H9 (cell line): ENCODE results near the gene GPR62. TPM values are rescaled to one million over a fixed set of nuclear protein-coding genes. Genes with fewer than 3 reads are reported as not detected.

Experiments used
- DNase-seq: peaks from one replicate; pipeline ENCODE4 v3.0.0-alpha.2; 2017
- H2AFZ ChIP-seq: one replicate; pipeline ENCODE4 v1.6.1; 2013; ENCODE audit warnings: mild to moderate bottlenecking, low read length, control low read depth, moderate library complexity
- H2AK5ac ChIP-seq: 2 replicates; pipeline ENCODE4 v1.6.1; 2013; ENCODE audit warnings: low read length, control low read depth, mixed read lengths; ENCODE audit not compliant: insufficient read length
- H2BK120ac ChIP-seq: one replicate; pipeline ENCODE4 v1.6.1; 2013; ENCODE audit warnings: low read depth, mild to moderate bottlenecking, low read length, control low read depth, inconsistent platforms; ENCODE audit not compliant: poor library complexity, severe bottlenecking
- H2BK12ac ChIP-seq: 2 replicates; pipeline ENCODE4 v1.6.1; 2013; ENCODE audit warnings: low read length, control low read depth, mixed read lengths, low read depth; ENCODE audit not compliant: insufficient read length
- H2BK15ac ChIP-seq: 2 replicates; pipeline ENCODE4 v1.6.1; 2013; ENCODE audit warnings: low read depth, low read length, control low read depth
- H2BK20ac ChIP-seq: one replicate; pipeline ENCODE4 v1.6.1; 2013; ENCODE audit warnings: low read depth, mild to moderate bottlenecking, low read length, control low read depth, inconsistent platforms; ENCODE audit not compliant: poor library complexity, severe bottlenecking
- H2BK5ac ChIP-seq: 2 replicates; pipeline ENCODE4 v1.6.1; 2013; ENCODE audit warnings: low read length, control low read depth, mixed read lengths; ENCODE audit not compliant: insufficient read length
- H3K14ac ChIP-seq: 2 replicates; pipeline ENCODE4 v1.6.1; 2013; ENCODE audit warnings: low read length, control low read depth; ENCODE audit not compliant: insufficient read depth
- H3K18ac ChIP-seq: 2 replicates; pipeline ENCODE4 v1.6.1; 2013; ENCODE audit warnings: low read depth, mild to moderate bottlenecking, mixed read lengths, low read length, control low read depth; ENCODE audit not compliant: insufficient read length
- H3K23ac ChIP-seq: 2 replicates; pipeline ENCODE4 v1.6.1; 2013; ENCODE audit warnings: low read length, control low read depth, mixed read lengths, low read depth; ENCODE audit not compliant: insufficient read length
- H3K23me2 ChIP-seq: 2 replicates; pipeline ENCODE4 v1.6.1; 2013; ENCODE audit warnings: low read depth, mild to moderate bottlenecking, mixed read lengths, low read length, control low read depth; ENCODE audit not compliant: insufficient read length, poor library complexity, severe bottlenecking
- H3K27ac ChIP-seq: 2 replicates; pipeline ENCODE4 v1.5.1; 2013; ENCODE audit warnings: low read length, control low read depth, mixed read lengths, low read depth; ENCODE audit not compliant: insufficient read length
- H3K27me3 ChIP-seq: 2 replicates; pipeline ENCODE4 v1.6.1; 2013; ENCODE audit warnings: low read length, control low read depth, inconsistent platforms; ENCODE audit not compliant: insufficient read depth
- H3K4ac ChIP-seq: 2 replicates; pipeline ENCODE4 v1.6.1; 2013; ENCODE audit warnings: low read depth, mild to moderate bottlenecking, control low read depth, inconsistent platforms, low read length, moderate library complexity
- H3K4me1 ChIP-seq: 2 replicates; pipeline ENCODE4 v1.6.1; 2013; ENCODE audit warnings: low read length, control low read depth, inconsistent platforms; ENCODE audit not compliant: insufficient read depth
- H3K4me2 ChIP-seq: 2 replicates; pipeline ENCODE4 v1.6.1; 2013; ENCODE audit warnings: low read length, control low read depth, mixed read lengths; ENCODE audit not compliant: insufficient read length, insufficient read depth
- H3K56ac ChIP-seq: 2 replicates; pipeline ENCODE4 v1.6.1; 2013; ENCODE audit warnings: low read depth, mild to moderate bottlenecking, mixed read lengths, low read length, control low read depth; ENCODE audit not compliant: insufficient read length
- H3K79me1 ChIP-seq: 2 replicates; pipeline ENCODE4 v1.6.1; 2013; ENCODE audit warnings: low read depth, mild to moderate bottlenecking, moderate library complexity, low read length, control low read depth, inconsistent platforms; ENCODE audit not compliant: insufficient read depth, poor library complexity, severe bottlenecking
- H3K79me2 ChIP-seq: 2 replicates; pipeline ENCODE4 v1.6.1; 2013; ENCODE audit warnings: low read length, control low read depth, inconsistent platforms; ENCODE audit not compliant: insufficient read depth
- H3K9ac ChIP-seq: 2 replicates; pipeline ENCODE4 v1.6.1; 2013; ENCODE audit warnings: low read length, control low read depth, mixed read lengths; ENCODE audit not compliant: insufficient read length; ENCODE audit errors: extremely low read depth
- H3K9me3 ChIP-seq: one replicate; pipeline ENCODE4 v1.6.1; 2013; ENCODE audit warnings: low read depth, low read length, inconsistent platforms; ENCODE audit not compliant: control insufficient read depth
- H3T11ph ChIP-seq: one replicate; pipeline ENCODE4 v1.6.1; 2013; ENCODE audit warnings: mild to moderate bottlenecking, low read length, control low read depth, inconsistent platforms
- H4K20me1 ChIP-seq: one replicate; pipeline ENCODE4 v1.6.1; 2013; ENCODE audit not compliant: control insufficient read depth, insufficient read length, insufficient read depth
- H4K5ac ChIP-seq: 2 replicates; pipeline ENCODE4 v1.6.1; 2013; ENCODE audit warnings: low read depth, mild to moderate bottlenecking, mixed read lengths, low read length, control low read depth; ENCODE audit not compliant: insufficient read length
- H4K8ac ChIP-seq: replicated peaks from 2 replicates; pipeline ENCODE4 v1.6.1; 2013; ENCODE audit warnings: low read length, control low read depth, mixed read lengths, low read depth; ENCODE audit not compliant: insufficient read length
- H4K91ac ChIP-seq: 2 replicates; pipeline ENCODE4 v1.6.1; 2013; ENCODE audit warnings: low read depth, mild to moderate bottlenecking, moderate library complexity, mixed read lengths, low read length, control low read depth; ENCODE audit not compliant: insufficient read length
- H3K27ac Mint-ChIP-seq, 3 experiments: 2 replicates in 2 of 3; 3 replicates in 1 of 3; pipeline ENCODE4 v1.8.0; 2020 to 2021; ENCODE audit warnings: mixed read lengths in 3 of 3, mild to moderate bottlenecking in 1 of 3, moderate library complexity in 1 of 3
- H3K27me3 Mint-ChIP-seq: 2 replicates; pipeline ENCODE4 v1.8.0; 2021; ENCODE audit warnings: low read depth, mild to moderate bottlenecking, moderate library complexity, mixed read lengths
- H3K36me3 Mint-ChIP-seq, 3 experiments: 2 replicates in 2 of 3; 3 replicates in 1 of 3; pipeline ENCODE4 v1.8.0; 2020 to 2021; ENCODE audit warnings: low read depth in 3 of 3, mixed read lengths in 3 of 3; ENCODE audit not compliant: insufficient read depth in 1 of 3
- H3K4me1 Mint-ChIP-seq, 2 experiments: 2 replicates each; pipeline ENCODE4 v1.8.0; 2020; ENCODE audit warnings: mixed read lengths in 2 of 2
- H3K4me3 Mint-ChIP-seq, 2 experiments: 2 replicates in 1 of 2; 3 replicates in 1 of 2; pipeline ENCODE4 v1.8.0; 2020 to 2021; ENCODE audit warnings: mild to moderate bottlenecking in 2 of 2, mixed read lengths in 2 of 2, moderate library complexity in 1 of 2
- H3K9me3 Mint-ChIP-seq, 2 experiments: 2 replicates in 1 of 2; 3 replicates in 1 of 2; pipeline ENCODE4 v1.8.0; 2020; ENCODE audit warnings: mild to moderate bottlenecking in 2 of 2, mixed read lengths in 2 of 2, moderate library complexity in 1 of 2
- CTCF ChIP-seq: fragments of 200-600 bp; sonication (generic); conservative IDR thresholded peaks from 3 replicates; pipeline ENCODE4 v1.8.0; 2021; ENCODE audit warnings: antibody characterized with exemption, mild to moderate bottlenecking
- WGBS: extraction: QIAGEN DNeasy Blood & Tissue Kit; methylation state at CpG from one replicate; pipeline ENCODE4 v1.1.7; 2013; ENCODE audit warnings: missing lambda C conversion rate, low lambda C conversion rate, mixed read lengths; ENCODE audit not compliant: insufficient read length; ENCODE audit errors: extremely low coverage; 5-methylcytosine and 5-hydroxymethylcytosine counted together
- total RNA-seq: library from RNA; stranded (reverse); gene quantifications from 2 replicates; pipeline ENCODE4 v1.2.1, GENCODE V29; 2021

Gene GPR62
- total RNA-seq, 1 experiment from 2014 or later = 0.13 TPM

GRCh38 chr3:51999846-52000245 is 44.7 kb downstream of the GPR62 start:
- peaks cover 6% of the 10 kb centered on the region for H3K23me2 ChIP-seq
- H3K18ac ChIP-seq = no peak overlapping the region
- Mint-ChIP-seq H3K36me3 (peaks cover 9 to 10% (median 10%) of the 10 kb centered on the region in 3 experiments), H3K27me3 (peaks cover 4% of the 10 kb centered on the region), H3K27ac (peak overlapping the region in 1 of 3 experiments; percentile 88; a peak in 1 of 7 replicates), H3K9me3 (no peaks in the 10 kb centered on the region; a peak in 1 of 5 replicates), H3K4me3 (no peak overlapping the region), H3K4me1 (peaks cover 37 to 43% of the 10 kb centered on the region in 2 experiments)
- peaks cover 2% of the 10 kb centered on the region for H4K20me1 ChIP-seq
- H3K9ac ChIP-seq = no peak overlapping the region
- H3K14ac ChIP-seq = no peak overlapping the region
- H3K79me1 ChIP-seq = no peaks in the 10 kb centered on the region
- no peaks in the 10 kb centered on the region for H3K27me3 ChIP-seq
- H3K79me2 ChIP-seq = peaks cover 5% of the 10 kb centered on the region; the same call in 1 of the 2 replicates
- H4K8ac ChIP-seq = no peak overlapping the region
- no peak overlapping the region for H2BK20ac ChIP-seq
- H4K5ac ChIP-seq = no peak overlapping the region
- H3K56ac ChIP-seq = no peak overlapping the region
- TF ChIP-seq CTCF = no peak
- no peak overlapping the region for H2BK5ac ChIP-seq
- H3T11ph ChIP-seq = no peak overlapping the region
- no peak overlapping the region for H3K4me2 ChIP-seq
- H4K91ac ChIP-seq = no peak overlapping the region
- no CpG with 5 or more reads among the region's 2 CpGs for whole genome bisulfite sequencing
- no peak overlapping the region for H2AK5ac ChIP-seq
- no peak overlapping the region for H2BK120ac ChIP-seq
- H2AFZ ChIP-seq = no peak overlapping the region
- H3K4ac ChIP-seq = no peak overlapping the region
- peaks cover 5% of the 10 kb centered on the region; the same call in 1 of the 2 replicates for H3K4me1 ChIP-seq
- no peak overlapping the region for H2BK15ac ChIP-seq
- no peak overlapping the region for H3K23ac ChIP-seq
- no peaks in the 10 kb centered on the region for H3K9me3 ChIP-seq
- no peak overlapping the region for H2BK12ac ChIP-seq
- H3K27ac ChIP-seq = no peak overlapping the region
- DNase-seq = no peak
